ENCODE measurements around the gene TET2. TPM values are rescaled to one million over a fixed set of nuclear protein-coding genes. Genes with fewer than 3 reads are reported as not detected.

TET2 gene
- total and polyA plus RNA-seq, 2 of the 4 experiments (the other 2 are of a cell fraction) = 5.6 to 25.3 TPM

DNA sequence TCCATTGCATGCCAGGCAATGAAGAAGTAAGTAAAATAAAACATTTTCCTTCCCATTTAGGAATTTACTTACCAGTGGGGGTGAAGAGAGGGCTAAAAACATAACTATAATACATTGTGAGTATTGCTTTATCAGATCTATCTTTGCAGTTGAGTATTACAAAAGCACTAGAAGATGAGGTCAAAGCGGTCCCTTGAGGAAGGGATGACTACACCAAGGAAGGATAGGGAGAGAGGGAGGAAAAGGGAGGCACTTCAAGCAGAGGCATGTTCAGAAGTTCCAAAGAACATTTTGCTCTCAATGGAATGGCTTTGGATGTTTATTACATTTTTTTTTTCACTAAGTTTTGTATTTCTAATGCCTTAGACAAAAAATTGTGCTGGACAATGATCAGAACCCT is 127.8 kb downstream of the TET2 start:
- Histone ChIP-seq H3K4me2 (ENCODE audit: low read depth, low read length) (no peak overlapping the region), H2BK15ac (ENCODE audit: low read depth, low read length) (no peak overlapping the region), H3K23ac (ENCODE audit: low read depth, low read length) (no peak overlapping the region), H4K20me1 (ENCODE audit: insufficient read depth, low read length) (no peaks in the 10 kb centered on the region), H3K36me3 (ENCODE audit: control insufficient read depth, insufficient read depth, low read length) (peaks cover 31% of the 10 kb centered on the region), H3K18ac (ENCODE audit: low read depth, low read length) (no peak overlapping the region), H3K9me1 (ENCODE audit: insufficient read depth, low read length) (peaks cover 1% of the 10 kb centered on the region; the same call in 1 of the 2 replicates), H4K91ac (ENCODE audit: insufficient read depth, low read depth, low read length) (no peak overlapping the region), H3K27ac (ENCODE audit: insufficient read depth, low read length) (peak overlapping the region; percentile 55; the same call in 1 of the 2 replicates), H4K5ac (ENCODE audit: low read depth, low read length) (no peak overlapping the region), H3K4me1 (ENCODE audit: control insufficient read depth, insufficient read depth, low read length) (no peaks in the 10 kb centered on the region), H3K4me3 (ENCODE audit: insufficient read depth, low read depth, low read length) (no peak overlapping the region), H2BK120ac (ENCODE audit: low read depth, low read length) (no peak overlapping the region), H3K56ac (ENCODE audit: extremely low read depth, insufficient read depth, low read length) (no peak overlapping the region), H2BK20ac (ENCODE audit: low read depth, low read length) (no peak overlapping the region), H3K4ac (ENCODE audit: low read depth, low read length) (no peak overlapping the region), H2AFZ (replicated peaks; ENCODE audit: low read length, poor library complexity) (no peak overlapping the region), H3K27me3 (ENCODE audit: control insufficient read depth, insufficient read depth, low read length) (no peaks in the 10 kb centered on the region), H3K14ac (replicated peaks; ENCODE audit: low read depth, low read length) (no peak overlapping the region), H3K9ac (ENCODE audit: low read depth, low read length) (no peak overlapping the region), H3K9me3 (ENCODE audit: control insufficient read depth, insufficient read depth, low read length) (no peaks in the 10 kb centered on the region), H4K8ac (ENCODE audit: low read depth in 2 of 2, low read length in 2 of 2) (no peak overlapping the region), H2AK9ac (replicated peaks; ENCODE audit: low read depth, low read length, poor library complexity) (no peak overlapping the region), H2BK5ac (ENCODE audit: low read depth, low read length, poor library complexity, severe bottlenecking) (no peak overlapping the region), H3K79me1 (ENCODE audit: low read depth in 1 of 2, low read length in 2 of 2) (no peaks in the 10 kb centered on the region), H2AK5ac (ENCODE audit: low read depth, low read length) (no peak overlapping the region)
- in situ Hi-C loops (cut with MboI; ENCODE audit: low sequenced_read_pairs) = no loop called here
- WGBS, 2 experiments (ENCODE audit: extremely low coverage in 2 of 2, insufficient read length in 1 of 2) = 100% methylated on average over 1 of the region's 1 CpG; no CpG with 5 or more reads in 1 of the 2 experiments
- ChIA-PET CTCF (no interaction called here), POLR2A (ENCODE audit: unreplicated experiment) (no interaction called here)
- BruUV-seq (replicated peaks) = no TSS peak
- dilution Hi-C loops (cut with HindIII; ENCODE audit: low sequenced_read_pairs, unreplicated experiment) = no loop called here
- intact Hi-C loops (cut with micrococcal nuclease) = no loop called here
- no peak for DNase-seq
- TF ChIP-seq MAZ (IDR thresholded peaks at IDR 0.05; ENCODE audit: borderline replicate concordance, low read depth, low read length) (no peak), NFE2L2 (IDR thresholded peaks at IDR 0.05; ENCODE audit: low read depth, low read length) (no peak), RCOR1 (IDR thresholded peaks at IDR 0.05; ENCODE audit: insufficient replicate concordance, low read length) (no peak), SMC3 (IDR thresholded peaks at IDR 0.05; ENCODE audit: low read depth, low read length) (no peak), RAD21 (IDR thresholded peaks at IDR 0.05; ENCODE audit: low read length) (no peak)
- ATAC-seq (ENCODE audit: low read depth) = peak; percentile 49
